GM19238 (cell line): ENCODE data around the gene POC1B.

ENCODE experiments used
- DNase-seq: peaks from one replicate; pipeline ENCODE4 v3.0.0; 2011; ENCODE audit warnings: low spot score; ENCODE audit not compliant: insufficient read length

Gene POC1B

DNA sequence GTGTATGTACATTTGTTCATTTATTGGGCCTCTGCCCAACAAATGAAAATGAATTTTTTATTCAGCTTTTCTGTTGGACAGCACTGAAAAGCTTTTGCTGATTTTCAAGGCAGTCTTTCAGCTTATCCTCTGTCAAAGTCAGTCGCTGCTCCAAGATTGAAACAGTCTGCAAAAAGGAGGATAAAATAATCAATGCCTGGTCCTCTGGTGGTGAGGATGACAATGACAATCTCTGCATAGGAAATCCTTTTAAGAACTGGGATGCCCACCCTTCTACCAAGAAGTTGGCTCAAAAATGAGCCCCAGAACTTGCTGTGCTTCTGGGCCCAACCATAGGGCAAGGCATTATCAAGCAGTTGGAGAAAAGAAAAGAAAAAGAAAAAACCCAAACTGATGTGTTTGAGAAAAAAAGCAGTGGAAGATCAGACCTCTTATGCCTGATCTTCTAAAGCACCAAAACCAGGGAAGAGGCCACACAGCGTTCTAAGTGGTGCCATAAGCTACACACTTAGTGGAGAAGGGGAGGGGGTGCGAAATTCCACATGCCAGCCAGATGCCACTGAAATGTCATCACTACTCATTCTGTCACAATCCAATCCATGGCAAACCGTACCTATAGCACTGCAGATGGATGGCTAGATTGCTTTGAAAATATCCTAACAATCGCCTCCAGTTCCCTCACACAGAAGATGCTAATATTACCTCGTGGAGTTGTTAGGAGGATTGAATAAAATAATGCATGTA, 104.6 kb downstream of the POC1B start:
- DNase-seq, result no peak

DNA sequence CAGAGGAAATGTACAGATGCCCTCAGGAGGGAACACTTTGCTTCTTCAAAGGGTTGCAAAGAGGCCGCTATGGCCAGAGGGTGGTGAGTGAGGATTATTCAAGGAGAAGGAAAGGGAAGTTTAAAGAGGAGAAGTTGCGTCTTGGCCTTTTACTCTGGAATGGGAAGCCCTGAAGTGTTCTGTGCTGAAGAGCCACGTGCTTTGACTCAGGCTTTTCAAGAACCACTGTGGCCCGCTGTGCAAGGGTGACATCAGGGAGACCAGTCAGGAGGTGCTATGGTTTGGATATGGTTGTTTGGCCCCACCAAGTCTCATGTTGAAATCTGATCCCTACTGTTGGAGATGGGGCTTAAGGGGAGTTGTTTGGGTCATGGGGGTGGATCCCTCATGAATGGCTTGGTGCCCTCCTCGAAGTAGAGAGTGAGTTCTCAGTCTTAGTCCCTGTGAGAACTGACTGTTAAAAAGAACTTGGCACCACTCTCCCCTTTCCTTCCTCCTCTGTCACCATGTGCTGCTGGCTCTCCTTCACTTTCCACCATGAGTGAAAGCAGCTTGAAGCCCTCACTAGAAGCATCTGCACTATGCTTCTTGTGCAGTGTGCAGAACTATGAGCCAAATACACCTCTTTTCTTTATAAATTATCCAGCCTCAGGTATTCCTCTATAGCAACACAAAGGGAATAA, 107.5 kb downstream of the POC1B start:
- no peak for DNase-seq

DNA sequence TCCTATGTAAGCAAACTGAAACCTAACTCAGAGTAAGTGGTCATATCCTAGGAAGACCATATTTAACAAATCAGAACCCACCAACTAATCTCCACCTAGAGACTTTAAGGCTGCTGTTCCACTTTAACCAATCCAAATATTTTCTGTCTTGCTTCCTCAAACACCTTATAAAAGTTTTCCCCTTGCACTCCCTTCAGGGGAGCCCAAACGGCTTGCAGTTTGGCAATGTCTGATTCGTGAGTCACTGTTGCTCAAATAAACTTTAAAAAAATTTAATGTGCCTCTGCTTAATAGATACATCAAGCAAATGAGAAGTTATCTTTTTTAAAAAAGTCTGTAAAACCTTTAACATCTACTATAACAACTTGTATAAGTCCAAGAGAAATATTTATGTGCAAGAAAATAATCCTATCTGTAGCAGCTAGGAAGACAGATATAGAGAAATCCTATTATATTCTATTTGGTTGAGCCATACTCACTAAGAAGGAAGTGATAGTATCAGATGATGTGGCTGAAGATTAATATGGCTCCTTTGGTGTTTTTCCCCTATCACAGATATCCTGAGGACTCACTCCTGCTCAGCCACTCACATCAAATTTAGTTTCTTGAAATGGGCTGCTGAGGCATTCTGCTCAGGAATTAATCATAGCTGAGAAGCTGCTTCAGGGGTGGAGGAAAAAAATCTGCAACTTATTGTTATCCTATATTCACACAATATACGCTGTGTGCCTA, 108.4 kb downstream of the POC1B start:
- DNase-seq, result no peak

DNA sequence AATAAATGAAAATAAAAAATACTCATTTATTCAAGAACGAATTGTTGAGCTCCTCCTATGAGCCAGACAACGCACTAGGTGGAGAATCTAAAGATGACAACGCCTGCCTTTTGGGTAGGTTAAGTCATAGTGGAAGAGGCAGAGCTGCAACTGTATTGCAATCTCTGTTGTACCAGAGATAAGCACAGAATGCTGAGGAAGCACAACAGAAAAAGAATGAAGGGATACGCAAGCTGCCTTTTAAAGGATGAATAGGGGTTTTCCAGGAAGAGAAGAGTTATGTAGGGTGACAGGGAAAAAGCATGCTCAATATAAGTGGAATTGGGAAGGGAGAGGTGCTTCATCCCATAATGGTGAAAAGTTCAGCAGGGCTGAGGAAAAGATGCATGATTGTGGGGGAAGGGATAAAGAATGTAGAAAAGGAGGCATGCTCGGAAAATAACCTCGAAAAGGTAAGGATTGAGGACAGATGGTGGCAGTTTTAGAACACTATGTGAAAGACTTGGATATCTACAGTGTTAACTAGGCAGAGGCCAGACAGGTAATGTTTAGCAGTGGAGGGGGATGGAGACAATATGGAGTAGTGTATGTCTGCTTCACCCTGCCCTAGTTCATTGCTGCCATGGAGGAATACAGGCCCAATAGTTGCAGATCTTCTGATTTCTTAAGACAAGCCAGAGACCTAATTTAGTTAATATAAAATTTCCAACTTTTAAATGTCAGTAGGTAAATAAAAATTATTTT, 109.6 kb downstream of the POC1B start:
- no peak for DNase-seq

DNA sequence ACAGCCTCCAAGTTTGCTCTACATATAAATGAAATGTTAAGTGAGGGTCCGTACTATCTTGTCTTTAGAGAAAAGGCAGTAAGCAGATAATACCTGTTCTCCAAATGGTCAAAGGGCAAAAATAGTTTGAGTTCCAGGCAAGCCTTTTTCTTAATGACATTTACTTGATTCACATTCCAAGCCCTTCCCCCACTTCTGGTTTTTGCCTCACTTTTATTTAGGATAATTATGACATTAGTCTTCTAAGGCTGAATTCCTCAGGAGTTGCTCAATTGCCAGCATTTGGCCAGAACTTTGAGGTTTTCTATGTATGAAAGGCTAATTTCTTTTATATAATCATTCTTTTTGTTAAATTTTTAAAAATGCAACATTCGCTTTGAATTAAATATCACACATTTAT, 111.0 kb downstream of the POC1B start:
- no peak for DNase-seq

DNA sequence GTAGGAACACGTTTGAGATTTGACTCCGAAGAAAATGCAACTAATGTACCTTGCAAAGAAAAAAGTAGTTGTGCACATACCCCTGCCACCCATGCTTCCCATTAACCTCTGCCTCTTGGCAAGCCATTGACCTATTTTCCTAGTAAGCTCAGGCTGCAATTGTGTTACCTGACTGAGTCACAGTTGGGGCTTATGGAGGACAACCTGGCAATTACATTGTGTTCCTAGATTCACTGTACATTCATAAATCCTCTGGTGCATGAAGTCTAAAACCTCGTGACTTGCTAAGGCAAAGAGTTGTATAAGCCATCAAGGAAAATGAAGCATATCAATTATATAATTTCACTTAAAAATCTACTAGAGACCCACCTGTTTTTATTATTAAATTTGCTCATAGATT, 111.5 kb downstream of the POC1B start:
- DNase-seq, result no peak

DNA sequence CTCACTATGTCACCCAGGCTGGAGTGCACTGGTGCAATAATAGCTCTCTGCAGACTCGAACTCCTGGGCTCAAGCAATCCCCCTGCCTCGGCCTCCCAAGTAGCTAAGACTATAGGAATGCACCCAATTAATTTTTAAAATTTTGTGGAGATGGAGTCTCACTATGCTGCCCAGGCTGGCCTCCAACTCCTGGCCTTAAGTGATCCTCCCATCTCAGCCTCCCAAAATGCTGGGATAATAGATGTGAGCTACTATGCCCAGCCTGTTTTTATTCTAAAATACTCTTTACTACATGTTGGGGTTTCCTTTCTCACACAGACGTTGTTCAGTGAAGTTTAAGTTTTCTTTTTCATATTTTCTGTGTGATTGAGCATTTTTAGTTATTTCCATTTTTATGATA, 112.6 kb downstream of the POC1B start:
- no peak for DNase-seq

DNA sequence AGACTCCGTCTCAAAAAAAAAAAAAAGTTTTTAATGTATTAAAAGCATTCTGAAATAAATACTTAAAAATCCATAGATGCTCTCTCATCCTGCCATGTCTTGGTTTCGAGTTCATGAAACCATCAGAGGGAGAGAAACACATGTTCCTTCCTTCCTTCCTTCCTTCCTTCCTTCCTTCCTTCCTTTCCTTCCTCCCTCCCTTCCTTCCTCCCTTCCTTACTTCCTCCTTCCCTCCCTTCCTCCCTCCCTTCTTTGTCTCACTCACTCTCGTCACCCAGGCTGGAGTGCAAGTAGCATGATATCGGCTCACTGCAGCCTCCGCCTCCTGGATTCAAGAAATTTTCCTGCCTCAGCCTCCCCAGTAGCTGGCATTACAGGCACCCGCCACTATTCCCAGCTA, 113.2 kb downstream of the POC1B start:
- no peak for DNase-seq

DNA sequence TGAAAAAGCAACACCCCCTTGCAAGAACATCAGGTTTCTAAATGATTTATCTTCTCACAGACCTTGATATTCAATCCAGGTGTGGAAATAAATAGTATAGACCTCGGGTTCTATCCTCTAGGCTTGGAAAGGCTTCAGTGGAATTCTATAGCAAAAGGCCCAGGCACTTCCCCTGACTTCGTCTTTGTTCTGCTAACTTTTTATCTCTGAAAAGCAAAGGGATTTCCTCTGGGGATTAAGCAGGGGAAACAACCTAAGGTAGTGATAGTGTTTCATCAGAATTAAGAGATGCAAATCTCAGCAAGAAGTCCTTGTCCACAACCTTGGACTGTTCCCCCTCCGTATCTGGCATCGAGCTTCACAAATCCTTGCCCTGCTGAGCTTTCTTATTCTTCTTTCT, 114.0 kb downstream of the POC1B start:
- DNase-seq, result no peak

DNA sequence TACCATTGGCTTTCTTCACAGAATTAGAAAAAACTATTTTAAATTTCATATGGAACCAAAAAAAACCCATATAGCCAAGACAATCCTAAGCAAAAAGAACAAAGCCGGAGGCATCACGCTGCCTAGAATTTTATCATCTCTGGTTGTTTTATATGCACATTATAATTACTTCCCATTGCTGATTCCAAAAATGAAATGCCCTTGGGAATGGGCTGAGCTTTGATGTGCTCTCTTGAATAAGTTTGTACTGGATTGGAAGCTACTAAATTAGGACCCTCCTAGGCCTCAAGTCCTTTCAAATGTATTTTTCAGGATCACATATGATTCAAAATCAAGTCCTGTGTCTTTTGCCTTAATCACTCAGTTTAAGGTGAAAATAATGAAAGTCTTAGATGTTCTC, 114.6 kb downstream of the POC1B start:
- no peak for DNase-seq

DNA sequence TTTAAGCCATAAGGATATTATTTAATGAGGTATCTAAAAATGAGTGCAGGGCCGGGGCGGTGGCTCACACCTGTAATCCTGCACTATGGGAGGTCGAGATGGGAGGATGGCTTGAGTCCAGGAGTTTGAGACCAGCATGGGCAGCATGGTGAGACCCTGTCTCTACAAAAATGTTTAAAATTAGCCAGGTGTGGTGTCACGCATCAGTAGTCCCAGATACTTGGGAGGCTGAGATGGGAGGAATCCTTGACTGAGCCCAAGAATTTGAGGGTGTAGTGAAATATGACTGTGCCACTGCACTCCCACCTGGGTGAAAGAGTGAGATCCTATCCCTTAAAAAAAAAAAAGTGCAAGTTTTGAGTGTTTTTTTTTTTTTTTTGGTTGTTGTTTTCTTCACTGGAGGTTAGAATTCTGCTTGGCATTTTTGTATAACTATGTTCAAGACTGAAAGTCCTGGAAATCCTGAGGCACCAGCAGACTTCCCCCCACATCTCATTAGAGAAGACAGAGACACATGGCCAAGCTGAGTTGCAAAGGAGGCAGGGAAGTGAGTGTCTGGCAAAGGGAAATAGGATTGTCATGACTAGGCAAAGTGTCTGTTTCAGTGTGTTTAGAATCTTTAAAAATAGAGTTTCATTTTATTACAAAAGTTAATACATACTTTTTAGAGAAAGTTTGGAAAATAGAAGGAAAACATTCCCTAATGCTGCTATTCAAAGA, 120.1 kb downstream of the POC1B start:
- no peak for DNase-seq

DNA sequence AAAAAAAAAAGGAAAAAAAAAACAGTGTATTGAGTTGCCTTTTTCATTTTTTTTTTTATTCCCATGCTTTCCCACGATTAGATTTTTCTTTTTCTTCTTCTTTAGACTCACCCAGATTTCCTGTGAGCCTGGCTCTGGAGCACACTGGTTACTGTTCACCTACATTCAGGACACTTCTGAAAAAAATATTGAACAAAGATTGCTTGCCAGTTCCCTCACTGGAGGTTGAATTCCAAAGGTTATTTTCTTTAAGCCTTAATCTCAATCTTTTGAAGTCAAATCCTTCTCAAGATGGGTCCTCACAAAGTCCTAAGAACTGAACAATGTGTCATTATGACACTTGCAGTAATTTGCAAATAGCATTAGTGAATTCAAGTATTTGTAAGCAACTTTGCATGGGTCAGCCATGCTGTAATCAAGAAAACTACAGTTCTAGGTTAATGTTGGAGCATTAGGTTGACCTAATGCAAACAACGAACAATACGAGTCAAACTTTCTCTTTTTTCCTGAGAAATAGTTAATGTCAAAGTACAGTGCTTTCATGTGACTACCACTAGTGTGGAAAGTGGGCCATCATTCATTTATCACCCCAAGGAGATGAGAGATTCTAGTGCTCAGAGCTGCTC, 124.3 kb downstream of the POC1B start:
- DNase-seq, result no peak

DNA sequence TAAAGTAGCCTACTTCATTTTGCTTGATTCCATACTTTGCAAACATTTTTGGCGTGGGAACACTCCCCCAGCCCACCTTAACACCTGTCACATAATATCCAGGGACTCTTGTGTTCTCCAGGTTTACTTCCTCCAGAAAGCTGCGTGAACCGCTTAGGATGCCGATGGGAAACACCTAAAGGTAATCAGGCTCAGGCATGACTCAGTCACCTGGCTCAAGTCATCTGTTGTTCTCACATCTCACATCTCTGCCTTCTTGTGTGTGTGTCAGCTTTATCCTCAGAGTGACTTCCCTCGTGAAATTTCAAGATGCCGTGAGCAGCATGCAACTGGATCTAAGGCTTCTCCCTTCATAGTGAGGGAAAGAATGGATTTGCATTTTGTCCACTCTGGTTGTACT, 125.4 kb downstream of the POC1B start:
- no peak for DNase-seq

DNA sequence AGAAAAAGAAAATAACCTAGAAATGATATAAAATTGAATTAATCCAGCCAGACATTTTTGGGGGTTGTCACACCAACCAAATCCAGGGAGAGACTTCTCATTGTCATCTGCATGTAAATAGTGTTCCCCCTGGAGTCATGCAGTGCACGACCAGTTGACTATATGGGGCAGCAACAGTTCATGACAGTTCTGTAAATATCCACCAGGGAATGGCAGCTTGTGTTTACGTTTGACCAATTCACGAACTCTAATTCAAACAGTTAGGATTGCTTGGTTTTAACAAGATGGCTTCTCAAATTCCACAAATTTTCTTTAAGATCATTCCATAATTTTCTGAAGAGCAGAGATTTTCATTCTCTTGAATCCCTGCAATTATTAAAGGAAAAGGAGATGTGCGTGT, 130.1 kb downstream of the POC1B start:
- DNase-seq, result no peak

DNA sequence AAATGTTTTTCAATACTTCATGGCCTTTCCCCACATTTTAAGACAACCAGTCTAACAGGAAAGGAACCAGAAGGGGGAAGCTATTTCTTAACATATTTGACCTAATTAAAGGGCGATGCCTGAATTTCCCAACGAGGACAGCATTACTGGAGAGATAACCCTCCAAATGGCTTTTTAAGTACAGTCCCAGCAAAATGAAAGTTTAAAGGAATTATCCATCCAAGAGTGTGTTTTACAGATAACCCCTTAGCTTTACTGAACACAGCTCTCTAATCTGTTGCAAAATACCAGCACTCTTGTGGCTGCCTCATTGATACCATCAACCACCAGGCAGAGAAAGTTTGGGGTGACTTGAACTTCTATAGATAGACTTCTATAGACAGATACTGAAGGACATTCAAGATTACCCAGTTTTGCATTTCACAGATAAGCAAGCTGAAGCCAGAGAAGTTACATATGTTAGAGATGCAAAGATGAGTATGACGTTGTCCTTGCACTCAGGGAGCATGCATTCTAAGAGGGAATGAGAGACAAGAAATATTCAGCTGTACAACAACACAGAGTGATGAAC, 132.2 kb downstream of the POC1B start:
- DNase-seq, result no peak

DNA sequence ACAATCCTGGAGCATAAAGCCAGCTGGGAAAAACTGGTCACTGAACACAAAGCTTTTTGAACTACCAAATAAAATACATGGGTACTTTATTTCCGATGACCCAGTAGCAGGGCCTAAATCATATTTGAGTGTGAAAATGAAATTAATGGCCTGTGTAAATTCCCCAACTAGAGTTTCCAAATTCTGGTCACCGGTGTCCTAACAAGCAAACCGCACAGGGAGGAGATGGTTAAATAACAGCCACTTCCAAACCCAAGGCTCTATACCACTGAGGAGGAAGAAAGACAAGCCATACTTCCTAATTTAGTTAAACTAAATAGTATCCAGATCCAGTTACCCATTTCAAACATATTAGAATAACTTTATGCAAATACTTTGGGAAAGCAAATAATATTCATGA, 133.5 kb downstream of the POC1B start:
- DNase-seq, result no peak

DNA sequence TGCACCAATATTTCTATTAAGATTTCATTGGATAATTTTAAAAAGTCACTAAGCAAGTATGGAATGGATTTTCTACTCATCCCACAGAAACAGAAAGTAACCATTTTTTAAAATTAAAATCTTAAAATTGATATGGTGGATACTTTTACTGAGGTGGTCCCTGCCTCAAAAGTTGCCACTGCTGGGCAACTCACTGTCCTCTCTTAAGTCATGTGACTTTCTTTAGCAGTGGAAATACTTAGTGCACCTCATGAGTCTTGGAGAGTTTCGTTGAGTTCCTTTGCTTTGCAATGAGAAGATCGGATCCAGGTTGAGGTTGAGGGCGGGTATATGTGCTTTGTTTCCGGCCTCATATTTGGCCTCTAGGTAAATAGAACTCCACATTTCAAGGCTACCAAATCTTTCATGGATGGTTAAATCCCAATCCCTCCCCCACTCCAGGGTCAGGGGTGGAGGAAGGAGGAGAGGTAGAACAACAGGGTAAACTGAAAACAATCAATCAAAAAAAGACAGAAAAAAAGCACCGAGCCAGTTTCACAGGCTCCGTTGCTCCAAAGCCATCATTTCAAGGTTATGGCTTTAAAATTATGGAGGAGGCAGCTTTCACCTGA, 134.0 kb downstream of the POC1B start:
- DNase-seq, result no peak

DNA sequence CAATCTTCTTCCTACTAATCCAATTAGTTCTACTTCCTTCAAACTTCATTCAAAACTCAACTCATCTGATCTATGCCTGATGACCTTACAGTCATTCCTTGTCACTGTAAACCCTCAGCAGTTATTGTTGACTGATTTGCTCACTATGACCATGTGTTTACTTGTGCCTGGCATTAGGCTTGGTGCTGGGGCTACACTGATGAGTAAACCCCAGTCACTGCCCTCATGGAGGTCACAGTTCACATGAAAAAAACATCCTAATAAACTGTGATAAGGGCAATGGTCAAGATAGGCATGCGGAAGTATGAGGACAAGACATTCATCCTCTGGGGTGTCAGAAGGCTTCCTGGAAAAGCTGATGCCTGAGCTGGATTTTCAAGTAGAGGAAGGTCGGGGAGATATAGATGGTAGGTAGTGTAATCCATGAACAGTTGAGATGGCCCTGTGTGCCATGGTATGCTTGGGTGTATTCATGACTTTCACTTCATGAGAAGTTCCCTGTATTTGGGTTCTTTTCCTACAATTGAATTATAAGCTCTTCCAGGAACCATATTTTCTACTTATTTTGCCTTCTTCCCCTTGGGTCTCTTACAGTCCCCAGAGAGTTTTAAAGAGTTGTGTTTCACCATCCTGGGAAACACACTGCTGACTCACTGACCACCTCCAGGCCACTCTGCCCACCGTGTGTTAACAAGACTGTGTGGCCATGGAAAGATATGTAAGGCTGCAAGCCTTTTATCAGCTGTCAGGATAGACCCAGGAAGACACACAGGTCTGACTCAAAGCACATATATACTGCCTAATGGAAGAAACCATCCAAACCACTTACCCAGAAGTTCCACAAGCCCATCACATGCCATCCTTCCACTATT, 134.8 kb downstream of the POC1B start:
- no peak for DNase-seq
